ENCODE results near the gene ZC3H4.

Gene ZC3H4

GRCh38 chr19:47094557-47095475 lies 18.8 kb downstream of the ZC3H4 start:
- peak overlapping the region; percentile 73 for H3K27ac ChIP-seq
- CTCF ChIA-PET: no interaction called here
- TF ChIP-seq CTCF (conservative IDR thresholded peaks at IDR 0.05; ENCODE audit: low read depth): no peak
- no peak for DNase-seq (ENCODE audit: low spot score)
- POLR2A ChIA-PET (ENCODE audit: low non-redundant PET): interaction anchor here (0.5 kb wide), 1 partner anchor 18 kb away, joined by 6 read pairs; no protein-coding TSS in a partner anchor

- no peak for DNase-seq (ENCODE audit: low spot score)
- H3K27ac ChIP-seq: peak overlapping the region; percentile 73
- ChIA-PET CTCF (no interaction called here), POLR2A (ENCODE audit: low non-redundant PET) (no interaction called here)
- TF ChIP-seq CTCF (conservative IDR thresholded peaks at IDR 0.05; ENCODE audit: low read depth): no peak
These were observed 19.7 kb downstream of the ZC3H4 start for GRCh38 chr19:47093841-47094240.

- TF ChIP-seq CTCF (conservative IDR thresholded peaks at IDR 0.05; ENCODE audit: low read depth): no peak
- ChIA-PET POLR2A (ENCODE audit: low non-redundant PET) (interaction anchor here (0.6 kb wide), 1 partner anchor 27 kb away, joined by 4 read pairs; no protein-coding TSS in a partner anchor), CTCF (no interaction called here)
- no peak for DNase-seq (ENCODE audit: low spot score)
- peak overlapping the region; percentile 73 for H3K27ac ChIP-seq
These were observed 20.3 kb downstream of the ZC3H4 start for GRCh38 chr19:47093254-47093653.

- POLR2A ChIA-PET (ENCODE audit: low non-redundant PET): no interaction called here
- H3K27ac ChIP-seq: peak overlapping the region; percentile 28
- CTCF ChIA-PET: no interaction called here
- no peak for TF ChIP-seq CTCF (conservative IDR thresholded peaks at IDR 0.05; ENCODE audit: low read depth)
- no peak for DNase-seq (ENCODE audit: low spot score)
These were observed 23.7 kb downstream of the ZC3H4 start for GRCh38 chr19:47089767-47090350.

DNA sequence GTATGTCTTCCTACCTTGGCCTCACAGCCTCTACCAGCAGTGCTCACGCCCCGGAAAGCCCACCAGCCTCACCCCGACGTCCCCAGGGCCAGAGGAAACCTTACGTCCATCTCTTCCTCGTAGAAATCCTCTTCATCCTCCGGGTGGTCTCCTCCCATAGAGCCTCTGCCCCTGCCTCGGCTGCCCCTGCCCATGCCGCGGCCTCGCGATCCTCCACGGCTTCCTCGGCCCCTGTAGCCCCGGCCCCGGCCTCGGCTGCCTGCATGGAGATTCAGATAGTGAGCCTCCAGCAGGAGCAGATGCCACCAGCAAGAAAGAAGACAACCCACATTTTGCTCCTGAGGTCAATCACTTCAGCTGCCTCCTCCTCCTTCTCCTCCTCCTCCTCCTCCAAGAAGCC lies 27.3 kb downstream of the ZC3H4 start:
- ChIA-PET CTCF (interaction anchor here (0.7 kb wide), 1 partner anchor 230 kb away, joined by 3 read pairs; no protein-coding TSS in a partner anchor), POLR2A (ENCODE audit: low non-redundant PET) (no interaction called here)
- no peak for TF ChIP-seq CTCF (conservative IDR thresholded peaks at IDR 0.05; ENCODE audit: low read depth)
- no peak overlapping the region for H3K27ac ChIP-seq
- no peak for DNase-seq (ENCODE audit: low spot score)

GRCh38 chr19:47084879-47085439 lies 28.6 kb downstream of the ZC3H4 start:
- TF ChIP-seq CTCF (conservative IDR thresholded peaks at IDR 0.05; ENCODE audit: low read depth): no peak
- H3K27ac ChIP-seq: no peak overlapping the region
- ChIA-PET POLR2A (ENCODE audit: low non-redundant PET) (no interaction called here), CTCF (interaction anchor here (0.5 kb wide), 1 partner anchor 112 kb away, joined by 5 read pairs; no protein-coding TSS in a partner anchor)
- DNase-seq (ENCODE audit: low spot score): no peak
